Measurements from ENCODE around the gene CCR9.

The CCR9 gene

GRCh38 chr3:45915518-45916231, 29.3 kb downstream of the CCR9 start:
- no peak overlapping the region for H3K4me3 ChIP-seq (ENCODE audit: severe bottlenecking)
- DNase-seq (ENCODE audit: low spot score) (no peak), ATAC-seq (ENCODE audit: low read depth) (peak; percentile 96)
- H3K9me3 ChIP-seq (ENCODE audit: severe bottlenecking) = no peaks in the 10 kb centered on the region
- no peaks in the 10 kb centered on the region for H3K4me1 ChIP-seq (ENCODE audit: insufficient read depth, poor library complexity, severe bottlenecking)
- no peaks in the 10 kb centered on the region for H3K36me3 ChIP-seq (ENCODE audit: low read depth)
- no peak for TF ChIP-seq CTCF (IDR thresholded peaks at IDR 0.05; ENCODE audit: poor library complexity, severe bottlenecking)
- H3K27me3 ChIP-seq (ENCODE audit: insufficient read depth, poor library complexity, severe bottlenecking) = no peaks in the 10 kb centered on the region
- H3K27ac ChIP-seq (ENCODE audit: poor library complexity, severe bottlenecking) = no peak overlapping the region

- Histone ChIP-seq H3K27ac (ENCODE audit: poor library complexity, severe bottlenecking) (no peak overlapping the region), H3K36me3 (ENCODE audit: low read depth) (no peaks in the 10 kb centered on the region), H3K27me3 (ENCODE audit: insufficient read depth, poor library complexity, severe bottlenecking) (no peaks in the 10 kb centered on the region), H3K4me3 (ENCODE audit: severe bottlenecking) (no peak overlapping the region), H3K9me3 (ENCODE audit: severe bottlenecking) (no peaks in the 10 kb centered on the region), H3K4me1 (ENCODE audit: insufficient read depth, poor library complexity, severe bottlenecking) (no peaks in the 10 kb centered on the region)
- DNase-seq (ENCODE audit: low spot score) (peak; percentile 25), ATAC-seq (ENCODE audit: low read depth) (no peak)
- no peak for TF ChIP-seq CTCF (IDR thresholded peaks at IDR 0.05; ENCODE audit: poor library complexity, severe bottlenecking)
Measured at GRCh38 chr3:45917146-45917898, 31.0 kb downstream of the CCR9 start.

DNA sequence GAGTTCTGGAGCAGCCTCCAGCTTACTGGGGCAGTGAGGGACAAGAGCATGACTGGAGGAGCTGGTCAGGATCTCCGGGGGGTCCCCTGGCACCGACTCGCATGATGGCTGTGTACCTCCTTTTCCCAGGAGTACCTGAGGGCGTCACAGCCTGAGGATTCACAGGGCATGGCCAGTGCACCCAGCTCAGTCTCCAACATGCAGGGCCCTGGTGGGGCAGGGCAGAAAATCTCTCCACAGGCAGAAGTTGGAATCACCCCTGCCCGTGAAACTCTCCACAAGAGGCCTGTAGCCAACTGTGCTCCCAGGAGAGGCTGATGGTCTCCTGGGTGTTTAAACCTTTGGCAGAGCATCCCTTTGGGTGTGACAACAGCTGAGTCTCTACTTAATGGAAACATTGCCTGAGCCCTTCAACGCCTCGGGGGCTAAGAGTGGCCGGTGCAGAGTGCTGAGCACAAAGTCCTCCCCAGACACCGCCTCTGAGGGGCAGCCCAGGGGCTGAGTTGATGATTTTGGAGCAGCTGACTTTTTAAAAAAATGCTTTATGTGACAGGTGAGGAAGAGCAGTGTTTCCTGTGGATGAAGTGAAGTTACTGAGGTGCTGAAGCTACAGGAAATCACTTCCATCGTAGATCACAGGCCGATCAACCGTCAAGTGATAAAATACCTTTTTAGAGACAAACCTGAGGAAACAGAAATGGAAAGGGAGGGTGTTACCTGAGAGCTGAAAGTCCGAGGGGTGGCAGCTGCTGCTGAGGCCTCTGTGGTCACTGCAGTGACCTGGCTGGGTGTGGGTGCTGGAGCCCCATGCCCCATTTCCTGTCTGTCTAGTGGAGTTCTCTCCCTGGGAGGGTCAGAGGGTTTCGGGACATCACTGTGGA, 35.1 kb downstream of the CCR9 start:
- H3K4me1 ChIP-seq (ENCODE audit: insufficient read depth, poor library complexity, severe bottlenecking) = no peaks in the 10 kb centered on the region
- H3K9me3 ChIP-seq (ENCODE audit: severe bottlenecking) = no peaks in the 10 kb centered on the region
- H3K27ac ChIP-seq (ENCODE audit: poor library complexity, severe bottlenecking) = no peak overlapping the region
- H3K4me3 ChIP-seq (ENCODE audit: severe bottlenecking) = no peak overlapping the region
- H3K36me3 ChIP-seq (ENCODE audit: low read depth) = peaks cover 6% of the 10 kb centered on the region; the same call in 1 of the 2 replicates
- no peak for ATAC-seq (ENCODE audit: low read depth)
- H3K27me3 ChIP-seq (ENCODE audit: insufficient read depth, poor library complexity, severe bottlenecking) = no peaks in the 10 kb centered on the region
- DNase-seq (ENCODE audit: low spot score) = no peak
- TF ChIP-seq CTCF (IDR thresholded peaks at IDR 0.05; ENCODE audit: poor library complexity, severe bottlenecking) = no peak

DNA sequence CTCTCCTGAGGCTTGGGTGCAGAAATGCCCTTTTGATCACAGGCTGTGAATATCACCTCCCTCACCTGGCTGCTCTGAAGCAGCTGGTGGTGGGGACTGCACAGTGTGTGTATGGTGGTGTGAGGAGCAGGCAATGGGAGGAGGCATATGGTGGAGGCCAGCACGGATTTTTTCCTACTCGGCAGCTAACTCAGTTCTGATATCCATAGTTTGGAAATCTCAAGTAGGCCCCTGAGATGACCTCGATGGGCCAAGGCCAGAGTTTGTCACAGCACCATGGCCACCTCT, 35.6 kb downstream of the CCR9 start:
- no peak for TF ChIP-seq CTCF (IDR thresholded peaks at IDR 0.05; ENCODE audit: poor library complexity, severe bottlenecking)
- H3K4me3 ChIP-seq (ENCODE audit: severe bottlenecking) = no peak overlapping the region
- ATAC-seq (ENCODE audit: low read depth) (no peak), DNase-seq (ENCODE audit: low spot score) (no peak)
- H3K27ac ChIP-seq (ENCODE audit: poor library complexity, severe bottlenecking) = no peak overlapping the region
- H3K4me1 ChIP-seq (ENCODE audit: insufficient read depth, poor library complexity, severe bottlenecking) = no peaks in the 10 kb centered on the region
- H3K36me3 ChIP-seq (ENCODE audit: low read depth) = peaks cover 7% of the 10 kb centered on the region; the same call in 1 of the 2 replicates
- no peaks in the 10 kb centered on the region for H3K9me3 ChIP-seq (ENCODE audit: severe bottlenecking)
- H3K27me3 ChIP-seq (ENCODE audit: insufficient read depth, poor library complexity, severe bottlenecking) = no peaks in the 10 kb centered on the region
